Endodermal cell (in vitro differentiated cells): ENCODE data around the gene SLC39A3. TPM values are rescaled to one million over a fixed set of nuclear protein-coding genes. Genes with fewer than 3 reads are reported as not detected.

Source experiments
- DNase-seq: peaks from one replicate; pipeline ENCODE4 v3.0.0-alpha.2; 2017
- H3K27ac ChIP-seq: 2 replicates; pipeline ENCODE4 v1.5.1; 2013; ENCODE audit warnings: mild to moderate bottlenecking, low read depth, low read length, moderate library complexity
- H3K27me3 ChIP-seq: 2 replicates; pipeline ENCODE4 v1.6.1; 2013; ENCODE audit warnings: mild to moderate bottlenecking, low read length, moderate library complexity; ENCODE audit not compliant: insufficient read depth, control insufficient read depth, poor library complexity, severe bottlenecking
- H3K36me3 ChIP-seq: 2 replicates; pipeline ENCODE4 v1.7.0; 2013; ENCODE audit warnings: mild to moderate bottlenecking, low read length, moderate library complexity; ENCODE audit not compliant: control insufficient read depth, insufficient read depth
- H3K4me1 ChIP-seq: one replicate; pipeline ENCODE4 v1.7.0; 2013; ENCODE audit warnings: low read length; ENCODE audit not compliant: control insufficient read depth, insufficient read depth
- H3K4me3 ChIP-seq: 2 replicates; pipeline ENCODE4 v1.5.1; 2013; ENCODE audit warnings: mild to moderate bottlenecking, low read length, moderate library complexity
- H3K9ac ChIP-seq: 2 replicates; pipeline ENCODE4 v1.6.1; 2013; ENCODE audit warnings: mild to moderate bottlenecking, low read length, moderate library complexity; ENCODE audit not compliant: poor library complexity, severe bottlenecking; ENCODE audit errors: extremely low read depth
- H3K9me3 ChIP-seq: 2 replicates; pipeline ENCODE4 v1.6.1; 2013; ENCODE audit warnings: mild to moderate bottlenecking, low read length, moderate library complexity; ENCODE audit not compliant: control insufficient read depth
- H3K27ac Mint-ChIP-seq: 2 replicates; pipeline ENCODE4 v1.8.0; 2020; ENCODE audit warnings: mixed read lengths
- H3K27me3 Mint-ChIP-seq: 2 replicates; pipeline ENCODE4 v1.8.0; 2021; ENCODE audit warnings: mild to moderate bottlenecking, mixed read lengths; ENCODE audit not compliant: insufficient read depth
- H3K36me3 Mint-ChIP-seq: 2 replicates; pipeline ENCODE4 v1.8.0; 2020; ENCODE audit warnings: low read depth, mixed read lengths
- H3K4me1 Mint-ChIP-seq: 2 replicates; pipeline ENCODE4 v1.8.0; 2020; ENCODE audit warnings: mixed read lengths
- H3K4me3 Mint-ChIP-seq: 2 replicates; pipeline ENCODE4 v1.8.0; 2020; ENCODE audit warnings: mild to moderate bottlenecking, moderate library complexity, mixed read lengths
- H3K9me3 Mint-ChIP-seq: 2 replicates; pipeline ENCODE4 v1.8.0; 2020; ENCODE audit warnings: mild to moderate bottlenecking, mixed read lengths
- WGBS, 2 experiments: methylation state at CpG; one replicate each; pipeline versions ENCODE4 v1.1.5 to v1.1.7; 2013; ENCODE audit warnings: missing lambda C conversion rate in 2 of 2, mixed read lengths in 1 of 2; ENCODE audit not compliant: insufficient coverage in 1 of 2, insufficient read length in 1 of 2; 5-methylcytosine and 5-hydroxymethylcytosine counted together
- total RNA-seq, 2 donors: library from RNA; stranded (reverse); fragmentation: NEBNext Ultra II Directional in 1 of 2; extraction: Animal tissue kit (Norgen Biotek cat#: 25700) in 1 of 2; gene quantifications; 2 replicates in 1 of 2; 3 replicates in 1 of 2; pipeline ENCODE4 v1.2.1, GENCODE V29; 2021
- TF ChIP-seq, protein P1 (sequence below): fragments of 200-600 bp; sonication (generic); conservative IDR thresholded peaks from 2 replicates; pipeline ENCODE4 v1.5.0; 2021; ENCODE audit warnings: antibody characterized with exemption, mild to moderate bottlenecking

Gene SLC39A3
- total RNA-seq, 2 donors from 2014 or later, result 25.3 to 28.6 TPM

DNA sequence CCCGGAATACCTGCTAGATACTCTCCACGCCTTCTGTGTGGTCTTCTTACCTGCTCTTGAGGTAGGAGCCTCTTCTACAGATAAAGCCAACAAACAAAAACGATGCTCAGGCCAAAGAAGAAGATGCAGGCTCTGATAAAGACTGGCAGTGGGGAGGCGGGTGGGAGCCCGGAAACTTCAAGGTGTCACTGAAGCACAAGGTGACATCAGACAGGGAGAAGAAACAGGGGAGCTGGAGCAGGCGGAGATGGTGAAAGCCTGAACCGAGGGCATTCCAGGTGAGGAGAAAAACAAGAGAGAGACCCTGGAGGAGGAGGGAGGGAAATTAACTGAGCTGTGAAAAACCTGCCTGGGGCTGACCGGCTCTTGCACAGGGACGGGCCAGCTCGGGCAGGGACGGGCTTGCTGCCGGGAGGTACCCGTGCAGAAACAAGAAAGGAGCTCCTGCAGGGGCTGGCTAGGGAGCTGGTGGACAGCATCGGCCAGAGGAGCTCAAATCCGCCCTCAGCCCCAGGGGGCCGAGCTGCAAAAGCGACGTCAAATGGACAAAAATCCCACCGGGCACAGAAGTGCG, 56.3 kb downstream of the SLC39A3 start:
- 88 to 90% methylated on average over 13 to 20 of the region's 20 CpGs for WGBS, 2 experiments
- H3K36me3 ChIP-seq, result no peaks in the 10 kb centered on the region
- Mint-ChIP-seq H3K36me3 (peaks cover 13% of the 10 kb centered on the region), H3K27ac (no peak overlapping the region), H3K4me3 (no peak overlapping the region), H3K4me1 (no peaks in the 10 kb centered on the region), H3K9me3 (peaks cover 10% of the 10 kb centered on the region), H3K27me3 (peaks cover 5% of the 10 kb centered on the region)
- H3K4me1 ChIP-seq, result no peaks in the 10 kb centered on the region
- no peak overlapping the region for H3K4me3 ChIP-seq
- no peaks in the 10 kb centered on the region for H3K27me3 ChIP-seq
- no peak overlapping the region for H3K9ac ChIP-seq
- DNase-seq, result no peak
- TF ChIP-seq, protein P1, sequence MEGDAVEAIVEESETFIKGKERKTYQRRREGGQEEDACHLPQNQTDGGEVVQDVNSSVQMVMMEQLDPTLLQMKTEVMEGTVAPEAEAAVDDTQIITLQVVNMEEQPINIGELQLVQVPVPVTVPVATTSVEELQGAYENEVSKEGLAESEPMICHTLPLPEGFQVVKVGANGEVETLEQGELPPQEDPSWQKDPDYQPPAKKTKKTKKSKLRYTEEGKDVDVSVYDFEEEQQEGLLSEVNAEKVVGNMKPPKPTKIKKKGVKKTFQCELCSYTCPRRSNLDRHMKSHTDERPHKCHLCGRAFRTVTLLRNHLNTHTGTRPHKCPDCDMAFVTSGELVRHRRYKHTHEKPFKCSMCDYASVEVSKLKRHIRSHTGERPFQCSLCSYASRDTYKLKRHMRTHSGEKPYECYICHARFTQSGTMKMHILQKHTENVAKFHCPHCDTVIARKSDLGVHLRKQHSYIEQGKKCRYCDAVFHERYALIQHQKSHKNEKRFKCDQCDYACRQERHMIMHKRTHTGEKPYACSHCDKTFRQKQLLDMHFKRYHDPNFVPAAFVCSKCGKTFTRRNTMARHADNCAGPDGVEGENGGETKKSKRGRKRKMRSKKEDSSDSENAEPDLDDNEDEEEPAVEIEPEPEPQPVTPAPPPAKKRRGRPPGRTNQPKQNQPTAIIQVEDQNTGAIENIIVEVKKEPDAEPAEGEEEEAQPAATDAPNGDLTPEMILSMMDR, result no peak
- no peaks in the 10 kb centered on the region for H3K9me3 ChIP-seq
- no peak overlapping the region for H3K27ac ChIP-seq

Other genes starting within 250 kb of the SLC39A3 start
- gene GNG7, start 37.3 kb downstream of the SLC39A3 start, total RNA-seq, result 10 to 100 TPM; 12.3 to 12.4 TPM
- gene DIRAS1, start 18.6 kb downstream of the SLC39A3 start, total RNA-seq, result 1 to 10 TPM; 4.7 to 8.4 TPM
- 10 to 100 TPM; 73.9 to 81.5 TPM for gene SGTA, start 43.3 kb upstream of the SLC39A3 start, total RNA-seq
- gene THOP1, start 45.5 kb upstream of the SLC39A3 start, total RNA-seq, result 100 to 1,000 TPM; 130 to 170 TPM
- 1 to 10 TPM; 8.4 to 9.2 TPM for gene ZNF554, start 79.9 kb upstream of the SLC39A3 start, total RNA-seq
- gene ZNF555, start 101.5 kb upstream of the SLC39A3 start, total RNA-seq, result 10 to 100 TPM in 1 of 2 donors, 1 to 10 TPM in 1; 9.6 to 10.5 TPM
- not detected for gene ZNF556, start 127.3 kb upstream of the SLC39A3 start, total RNA-seq
- gene ZNF57, start 160.9 kb upstream of the SLC39A3 start, total RNA-seq, result 1 to 10 TPM; 4.3 to 5.0 TPM
- gene ZNF77, start 205.0 kb upstream of the SLC39A3 start, total RNA-seq, result 1 to 10 TPM; 4.6 to 7.1 TPM
- gene TLE6, start 237.5 kb upstream of the SLC39A3 start, total RNA-seq, result 10 to 100 TPM; 13.7 to 17.3 TPM